GM21737 (cell line): ENCODE results near the gene TRIM47.

Experiments
- ATAC-seq: cut with Tn5 transposase; IDR thresholded peaks from one replicate; pipeline ENCODE4 v1.9.1; 2021; ENCODE audit warnings: mild to moderate bottlenecking, moderate library complexity; ENCODE audit not compliant: unreplicated experiment

TRIM47 gene

GRCh38 chr17:75909051-75909811 is 30.9 kb upstream of the TRIM47 start:
- ATAC-seq, result no peak

DNA sequence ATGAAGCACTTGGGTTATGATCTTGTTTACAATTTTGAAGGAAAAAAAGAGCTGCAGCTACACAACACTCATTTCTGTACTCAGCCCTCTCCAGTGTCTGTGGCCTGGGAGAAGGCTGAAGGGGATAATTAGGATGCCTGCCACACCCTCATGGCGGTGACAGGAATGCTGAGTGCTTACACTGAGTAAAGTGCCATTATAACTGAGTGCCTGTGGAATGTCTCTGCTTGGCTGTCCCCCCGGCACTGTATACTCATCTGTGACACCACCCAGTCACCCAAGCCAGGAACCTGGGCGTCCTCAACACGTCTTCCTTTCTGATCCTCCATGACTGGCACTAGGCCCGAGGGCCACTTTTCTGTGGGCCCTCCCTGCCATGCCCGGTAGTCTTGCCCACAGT is 29.8 kb upstream of the TRIM47 start:
- no peak for ATAC-seq

DNA sequence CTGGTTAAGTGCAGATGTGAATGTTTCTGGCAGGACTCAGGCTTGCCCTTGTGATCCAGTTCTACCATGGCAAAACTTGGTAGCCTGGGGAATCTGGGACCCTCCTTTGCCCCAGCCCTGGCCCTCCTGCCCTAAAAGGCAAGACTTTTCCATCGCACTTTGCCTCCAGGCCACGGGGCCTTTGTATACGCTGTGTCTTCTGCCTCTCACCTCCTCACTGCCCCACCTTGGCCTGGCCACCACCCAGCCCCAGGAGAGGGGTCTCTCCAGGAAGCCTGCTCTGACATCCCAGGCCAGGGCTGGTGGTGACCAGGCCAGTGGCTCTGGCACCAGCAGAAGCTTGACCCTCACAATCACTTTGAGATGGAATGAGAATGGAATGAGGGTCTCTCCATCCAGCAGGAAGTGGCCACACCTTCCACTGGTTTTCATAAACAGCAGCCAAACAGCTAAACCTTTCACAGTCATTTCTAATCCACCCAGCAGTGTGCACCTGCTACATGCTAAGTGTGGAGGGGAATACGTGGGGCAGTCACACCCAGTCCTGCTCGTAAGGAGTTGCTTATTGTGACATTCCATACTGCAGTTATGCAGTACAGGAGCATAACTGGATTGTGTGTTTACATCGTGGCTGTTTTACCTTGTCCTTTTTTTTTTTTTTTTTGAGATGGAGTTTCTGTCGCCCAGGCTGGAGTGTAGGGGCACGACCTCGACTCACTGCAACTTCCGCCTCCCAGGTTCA is 27.9 kb upstream of the TRIM47 start:
- ATAC-seq, result no peak

DNA sequence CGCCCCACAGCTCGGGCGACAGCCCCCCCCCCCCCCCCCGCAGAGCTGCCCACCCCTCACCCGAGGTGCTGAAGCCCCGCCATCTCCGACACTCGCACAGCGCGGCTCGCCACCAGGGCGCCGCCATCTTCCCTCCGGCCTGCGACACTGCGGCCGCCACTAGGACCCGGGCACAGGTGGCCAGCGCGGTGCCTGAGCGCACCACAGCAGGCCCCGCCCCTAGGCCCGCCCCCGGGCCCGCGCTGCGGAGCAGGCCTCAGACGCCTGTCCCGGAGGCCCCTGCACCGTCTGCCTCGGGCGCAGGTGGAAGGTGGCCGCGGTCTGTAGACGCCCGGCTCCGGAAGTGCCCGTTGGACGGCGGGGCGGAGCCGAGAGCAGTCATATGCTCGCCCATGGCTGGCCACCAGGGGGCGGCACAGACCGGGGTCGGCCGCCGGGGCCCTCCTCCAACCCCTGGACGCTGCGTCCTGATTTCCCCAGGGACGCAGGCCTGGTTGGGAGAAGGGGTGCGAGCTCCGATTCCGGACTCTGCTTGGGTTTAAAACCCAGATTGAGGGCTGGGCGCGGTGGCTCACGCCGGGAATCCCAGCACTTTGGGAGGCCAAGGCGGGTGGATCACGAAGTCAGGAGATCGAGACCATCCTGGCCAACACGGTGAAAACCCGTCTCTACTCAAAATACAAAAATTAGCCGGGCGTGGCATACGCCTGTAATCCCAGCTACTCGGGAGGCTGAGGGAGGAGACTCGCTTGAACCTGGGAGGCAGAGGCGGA is 26.6 kb upstream of the TRIM47 start, which contains the start of gene MRPL38:
TSS of gene MRPL38 (minus strand) at position 136 of the 773 bp plus-strand sequence. CDS start at position 127, 9 bp downstream.
- ATAC-seq, result peak; percentile 96

- ATAC-seq, result no peak
Measured at GRCh38 chr17:75902406-75902805, 24.0 kb upstream of the TRIM47 start.

GRCh38 chr17:75901727-75902126 is 23.3 kb upstream of the TRIM47 start:
- ATAC-seq, result no peak

- no peak for ATAC-seq
Measured at GRCh38 chr17:75900691-75901533, 22.5 kb upstream of the TRIM47 start.

- no peak for ATAC-seq
Measured at GRCh38 chr17:75899767-75900468, 21.5 kb upstream of the TRIM47 start.

- ATAC-seq, result no peak
Measured at GRCh38 chr17:75899353-75899752, 21.0 kb upstream of the TRIM47 start.

DNA sequence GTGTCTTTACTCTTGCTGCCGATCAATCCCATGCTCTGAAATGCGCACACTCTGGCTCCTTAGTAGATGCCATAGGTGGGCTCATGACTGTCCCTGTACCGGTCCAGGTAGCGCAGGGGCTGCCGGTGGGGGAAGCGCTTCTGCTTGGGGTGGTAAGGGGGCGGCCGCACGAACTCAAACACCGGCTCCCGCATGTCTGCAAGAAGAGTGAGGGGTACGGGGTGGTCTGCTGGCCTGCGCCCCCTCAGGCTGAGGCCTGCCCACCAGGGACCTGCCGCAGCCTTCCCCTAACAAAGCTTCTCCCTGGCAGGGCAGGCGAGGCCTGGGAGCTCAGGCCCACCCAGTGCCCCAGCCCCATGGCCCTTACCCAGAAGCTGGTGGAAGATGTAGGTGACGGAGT is 20.4 kb upstream of the TRIM47 start:
- no peak for ATAC-seq

GRCh38 chr17:75898065-75898464 is 19.7 kb upstream of the TRIM47 start:
- no peak for ATAC-seq

GRCh38 chr17:75897160-75898019 is 19.0 kb upstream of the TRIM47 start:
- ATAC-seq, result no peak

GRCh38 chr17:75896415-75897159 is 18.2 kb upstream of the TRIM47 start, which contains the start of gene TRIM65:
Gene TRIM65 (minus strand): TSS chr17:75896951. CDS start chr17:75896937, 14 bp downstream.
- ATAC-seq, result peak; percentile 48

- no peak for ATAC-seq
Measured at GRCh38 chr17:75895370-75896155, 17.2 kb upstream of the TRIM47 start.

- ATAC-seq, result no peak
Measured at GRCh38 chr17:75894049-75894733, 15.8 kb upstream of the TRIM47 start.

DNA sequence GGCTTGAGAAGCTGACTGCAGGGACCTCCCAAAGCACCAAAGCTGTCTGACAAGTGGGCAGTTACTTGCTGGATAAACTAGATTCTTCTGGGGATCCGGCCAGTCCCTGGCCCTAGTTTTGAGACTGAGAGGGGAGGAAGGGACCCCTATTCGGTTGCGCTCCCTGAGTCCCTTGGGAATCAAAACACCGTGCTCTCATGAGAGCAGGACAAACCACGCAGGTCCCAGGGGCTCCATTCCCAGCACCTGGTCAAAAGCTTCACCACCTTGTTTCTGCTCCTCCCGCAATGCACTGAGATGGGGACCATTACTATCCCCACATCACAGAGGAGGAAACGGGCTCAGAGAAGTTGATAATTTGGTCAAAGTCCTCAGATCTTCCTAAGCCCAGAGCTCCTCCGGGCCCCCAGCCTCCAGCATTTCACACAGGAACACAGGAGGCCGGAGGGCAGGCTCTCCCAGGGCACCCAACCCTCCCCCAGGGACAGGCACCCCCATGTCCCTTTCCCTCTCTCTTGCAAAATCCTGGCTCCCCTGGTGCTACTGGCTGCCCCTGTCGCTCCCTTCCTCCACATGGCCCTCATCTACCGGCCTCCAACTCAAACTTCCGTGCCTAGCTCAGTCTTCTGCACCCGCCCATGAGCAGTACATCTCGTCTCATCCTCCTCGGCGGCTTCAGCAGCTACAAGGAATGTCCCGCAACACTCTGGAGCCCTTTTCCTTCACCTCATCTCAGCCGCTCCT is 15.1 kb upstream of the TRIM47 start:
- ATAC-seq, result no peak
